NCI-H187 (cell line): Measurements from ENCODE around the gene RAC2.

ENCODE experiments used
- DNase-seq, 2 experiments: peaks; one replicate each; lab custom pipeline; 2025; lab: John Stamatoyannopoulos, UW

RAC2 gene

DNA sequence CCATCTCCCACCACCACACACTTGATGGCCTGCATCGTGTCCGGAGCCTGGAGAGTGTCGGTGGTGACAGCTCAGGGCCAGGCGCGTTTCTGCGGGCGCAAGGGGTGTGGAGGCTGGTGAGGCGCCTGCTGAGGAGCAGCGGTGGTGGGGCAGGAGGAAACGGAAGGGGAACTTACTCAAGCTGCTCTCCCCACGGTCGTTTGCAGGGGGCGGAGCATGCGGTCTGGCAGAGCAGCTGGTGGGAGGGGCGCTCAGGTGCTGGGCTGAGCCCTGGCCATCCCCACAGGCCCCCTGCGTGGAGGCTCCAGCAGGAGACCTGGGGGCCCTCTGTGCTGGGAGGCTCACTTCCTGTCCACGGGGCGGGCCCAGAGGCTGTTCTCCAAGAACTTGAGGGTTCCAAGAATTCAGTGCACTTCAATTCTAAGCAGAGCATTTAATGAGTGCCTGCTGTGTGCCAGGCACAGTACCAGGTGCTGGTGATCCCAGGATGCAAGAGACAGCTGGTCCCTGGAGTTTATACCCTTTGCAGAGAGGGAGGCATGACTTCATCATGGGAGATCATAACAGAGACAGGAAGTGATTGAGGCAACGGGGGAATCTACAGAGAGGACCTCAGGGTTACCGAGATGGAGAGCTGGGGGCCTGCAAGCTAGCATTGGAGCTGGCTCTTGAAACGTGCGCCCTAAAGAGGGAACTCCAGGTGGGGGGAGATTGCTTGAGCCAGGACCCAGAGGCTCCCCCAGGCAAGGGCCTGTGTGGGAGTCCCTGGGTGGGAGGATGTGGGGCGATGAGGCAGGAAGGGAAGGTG is at the start of gene RAC2:
Gene RAC2, minus strand, starts transcription at position 156 of the 808 bp plus-strand sequence. Its CDS starts 121 bp downstream, at position 35.
- DNase-seq = no peak

DNA sequence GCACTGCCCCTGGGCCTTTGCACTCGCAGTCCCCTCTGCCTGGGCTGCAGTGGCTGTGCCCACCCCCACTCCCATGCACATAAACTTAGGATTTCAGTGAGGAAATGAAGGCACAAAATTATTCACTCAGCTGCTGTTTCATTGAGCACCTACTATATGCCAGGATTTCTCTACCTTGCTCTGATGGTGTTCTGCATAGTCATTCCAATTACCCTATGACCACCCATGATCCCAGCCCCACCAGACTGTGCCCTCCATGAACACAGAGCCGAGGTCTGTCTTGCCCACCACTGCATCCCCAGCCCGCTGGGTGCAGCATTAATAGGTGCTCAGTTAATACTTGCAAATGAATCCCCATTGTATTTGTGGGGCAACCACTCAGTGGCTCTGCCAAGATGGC is 49.1 kb upstream of the RAC2 start:
- DNase-seq = no peak

DNA sequence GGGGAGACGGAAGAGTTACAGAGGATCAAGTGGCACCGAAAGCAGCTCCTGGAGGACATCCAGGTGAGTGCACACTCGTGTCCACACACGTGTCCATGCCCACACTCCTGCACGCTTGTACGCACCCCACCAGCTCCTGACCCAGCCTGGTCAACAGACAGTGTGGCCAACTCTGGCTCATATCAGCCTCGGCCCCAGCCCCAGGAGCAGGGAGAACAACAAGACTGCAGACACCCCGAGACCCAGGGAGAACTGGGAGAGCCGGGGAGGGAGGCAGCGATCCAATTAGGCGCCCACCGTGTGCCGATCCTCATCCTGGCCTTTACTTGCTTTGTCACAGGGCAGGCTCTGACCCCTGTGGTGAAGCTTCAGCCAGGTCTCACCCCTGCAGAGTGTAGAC is 48.6 kb upstream of the RAC2 start:
- no peak for DNase-seq

DNA sequence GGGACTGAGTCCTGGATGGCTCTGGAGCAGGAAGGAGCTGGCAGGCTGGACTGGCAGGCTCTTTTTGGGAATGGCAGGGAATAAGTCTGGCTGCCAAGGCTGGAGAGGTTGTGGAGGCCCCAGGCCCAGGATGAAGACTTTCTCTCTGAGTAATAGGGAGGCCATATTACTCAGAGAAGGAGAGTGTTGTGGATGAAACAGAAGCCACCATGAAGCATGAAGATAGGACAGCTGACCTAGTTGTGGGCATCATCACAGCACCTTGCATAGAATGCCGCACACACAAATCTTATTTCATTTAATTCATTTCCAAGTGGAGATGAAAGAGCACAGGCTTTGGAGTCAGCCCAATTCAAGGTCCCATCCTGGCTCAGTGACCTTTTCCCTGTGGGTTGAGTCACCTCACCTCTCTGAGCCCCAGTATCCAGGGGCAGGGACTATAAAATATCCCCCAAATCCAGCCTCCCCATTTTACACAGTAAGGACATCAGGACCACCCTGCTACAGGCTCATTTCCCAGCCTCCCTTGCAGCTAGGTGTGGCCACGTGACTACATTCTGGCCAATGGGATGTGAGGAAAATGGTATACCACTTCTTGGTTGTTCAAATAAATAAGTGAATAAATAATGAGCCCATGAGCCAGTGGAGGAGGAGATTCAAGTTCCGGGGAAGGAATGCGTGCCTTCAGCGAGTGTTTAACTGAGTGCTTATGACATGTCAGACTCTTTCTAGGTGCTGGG is 47.7 kb upstream of the RAC2 start:
- DNase-seq = no peak

DNA sequence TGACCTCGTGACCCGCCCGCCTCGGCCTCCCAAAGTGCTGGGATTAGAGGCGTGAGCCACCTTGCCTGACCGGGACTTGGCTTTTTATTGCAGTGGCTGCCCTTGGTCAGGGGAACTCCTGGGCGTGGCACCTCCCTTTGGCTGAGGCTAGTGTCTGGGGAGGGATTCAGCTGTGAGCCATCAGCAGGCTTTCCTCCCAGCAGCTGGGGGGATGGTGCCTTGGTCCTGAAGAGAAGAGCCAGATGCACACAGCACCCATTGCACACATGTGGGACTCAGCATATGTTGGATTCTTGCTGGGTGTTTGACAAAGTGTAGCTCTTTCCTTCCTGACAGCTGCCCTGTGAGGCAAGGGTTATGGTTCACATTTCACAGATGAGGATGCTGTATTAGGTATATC is 46.7 kb upstream of the RAC2 start:
- no peak for DNase-seq

DNA sequence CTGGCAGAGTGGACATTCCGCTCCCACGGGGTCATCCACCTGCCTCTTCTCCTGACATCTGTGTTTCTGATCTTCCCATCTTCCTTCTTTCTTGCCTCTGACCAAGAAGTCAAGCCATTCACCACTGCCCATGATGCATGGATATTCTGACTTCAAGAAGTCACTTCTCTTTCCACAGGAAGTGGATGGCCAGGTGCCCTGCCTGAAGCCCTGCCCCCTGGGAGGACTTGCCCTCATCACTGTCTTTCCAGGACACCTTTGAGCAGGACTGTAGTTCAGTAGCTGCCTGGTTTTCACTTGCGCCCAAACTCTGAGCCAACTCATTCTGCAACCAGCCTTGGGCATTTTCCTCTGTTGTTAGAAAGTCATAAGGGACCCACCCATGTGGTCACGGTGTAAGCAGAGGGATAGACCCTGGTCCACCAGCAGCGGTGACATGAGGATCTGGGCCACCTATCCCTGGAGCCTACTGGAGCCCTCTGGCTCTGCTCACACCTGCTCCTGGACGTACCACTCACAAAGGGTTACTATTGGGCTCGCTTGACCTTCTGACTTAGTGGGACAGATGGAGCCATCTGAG is 45.2 kb upstream of the RAC2 start:
- no peak for DNase-seq

DNA sequence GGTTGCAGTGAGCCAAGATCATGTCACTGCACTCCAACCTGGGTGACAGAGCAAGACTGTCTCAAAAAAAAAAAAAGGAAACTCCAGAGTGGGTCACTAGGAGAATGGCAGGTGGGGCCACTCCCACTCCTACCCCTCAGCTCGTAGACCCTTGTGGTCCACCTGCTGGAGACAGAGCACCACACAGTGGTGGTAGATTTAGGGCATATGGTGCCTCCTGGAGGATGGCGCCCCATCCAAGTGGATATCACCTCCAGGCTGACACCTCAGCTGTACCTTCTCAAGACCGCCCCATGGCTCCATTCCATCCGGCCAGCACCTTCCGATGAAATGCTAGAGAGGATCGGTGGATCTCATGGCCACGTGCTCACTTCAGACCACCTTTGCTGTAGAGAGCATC is 44.5 kb upstream of the RAC2 start:
- DNase-seq = no peak

DNA sequence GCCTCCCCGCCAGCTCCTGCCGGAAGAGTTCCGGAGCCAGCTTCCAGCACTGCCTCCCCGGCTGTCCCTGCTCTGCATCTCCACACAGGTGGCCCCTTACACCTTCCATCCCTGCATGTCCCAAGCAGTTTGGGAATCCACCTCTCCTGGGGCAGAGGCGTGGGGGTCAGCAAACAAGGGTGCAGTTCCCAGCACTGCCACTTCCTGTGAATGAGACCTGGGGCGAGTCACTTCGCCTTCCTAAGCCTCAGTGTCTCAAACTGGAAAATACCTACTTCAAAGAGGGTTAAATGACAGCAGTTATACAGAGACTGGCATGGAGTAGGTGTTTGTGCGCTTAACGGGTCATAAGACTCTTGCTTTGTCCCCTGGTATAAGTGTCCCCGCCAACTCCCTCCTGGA is 43.5 kb upstream of the RAC2 start:
- DNase-seq = no peak

DNA sequence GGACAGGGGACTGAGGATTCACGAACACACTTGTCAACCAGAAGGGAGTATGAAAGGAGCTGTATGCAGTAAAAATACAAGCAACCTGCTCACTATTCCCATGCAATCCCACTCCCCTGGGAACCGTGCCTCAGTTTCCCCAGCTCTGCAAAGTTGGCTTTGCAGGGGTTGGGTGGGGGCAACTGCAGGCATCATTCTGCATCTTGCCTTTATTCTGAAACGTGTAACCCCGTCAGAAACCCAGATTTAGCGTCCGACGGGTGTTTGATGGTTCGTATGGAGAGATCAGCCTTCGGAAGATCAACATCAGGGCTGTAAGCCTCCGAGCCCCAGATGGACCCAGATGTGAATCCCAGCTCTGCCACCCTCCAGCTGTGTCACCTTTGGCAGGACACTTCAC is 41.9 kb upstream of the RAC2 start:
- DNase-seq = no peak

DNA sequence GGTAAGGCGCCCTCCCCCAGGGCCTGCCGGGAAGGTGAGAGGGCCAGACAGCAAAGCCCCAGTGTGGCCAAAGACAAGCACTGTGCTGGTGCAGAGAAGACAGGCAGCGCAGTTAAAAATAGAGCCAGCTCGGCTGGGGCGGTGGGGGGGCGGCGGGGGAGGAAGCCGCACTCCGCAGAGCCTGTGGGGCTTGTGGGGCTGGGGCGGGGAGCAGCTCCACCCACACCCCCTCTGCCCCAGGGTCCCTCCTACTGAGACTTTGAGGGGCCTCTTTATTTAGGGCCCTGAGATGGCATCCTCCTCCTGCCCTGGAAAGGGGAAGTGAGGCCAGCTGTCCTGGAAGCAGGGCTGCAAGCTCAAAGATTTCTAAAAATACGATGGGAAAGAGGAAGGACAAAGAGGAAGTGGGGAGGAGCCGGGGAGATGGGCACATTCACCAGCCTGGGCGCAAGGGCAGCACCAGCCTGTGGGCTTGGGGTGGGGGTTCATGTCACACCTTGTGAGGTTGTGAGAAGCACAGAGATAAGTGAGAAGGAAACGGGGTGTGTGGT is 40.8 kb upstream of the RAC2 start:
- DNase-seq = no peak

DNA sequence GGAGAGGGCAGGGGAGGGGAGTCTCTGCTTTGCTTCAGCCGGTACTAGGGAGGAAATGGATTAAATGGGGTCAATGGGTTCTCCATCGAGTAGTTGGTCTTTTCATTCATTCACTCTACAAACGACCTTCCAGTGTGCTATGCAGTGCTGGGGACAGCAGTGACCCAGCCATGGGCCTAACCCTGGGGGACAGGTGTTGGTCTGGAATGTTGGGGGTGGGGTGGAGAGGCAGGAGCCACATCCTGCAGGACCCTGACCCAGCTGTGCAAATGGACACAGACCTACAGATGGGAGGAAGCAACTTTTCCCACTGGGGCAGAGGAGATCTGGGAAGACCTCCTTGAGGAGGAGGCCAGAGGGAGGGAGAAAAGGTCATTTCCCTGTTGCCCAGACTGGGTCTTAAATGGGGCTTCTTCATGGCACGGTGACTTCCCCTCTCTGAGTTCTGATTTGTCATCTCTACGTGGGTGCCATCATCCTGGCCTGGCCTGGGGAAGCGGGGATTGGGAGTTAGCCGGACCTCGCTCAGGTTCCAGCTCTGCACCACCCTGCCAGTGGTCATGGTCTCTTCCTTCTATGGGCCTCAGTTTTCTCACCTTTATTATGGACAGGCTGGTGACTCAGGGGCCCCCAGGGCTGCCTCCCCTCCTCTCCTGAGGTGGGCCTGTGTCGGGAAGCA is 40.2 kb upstream of the RAC2 start:
- no peak for DNase-seq

DNA sequence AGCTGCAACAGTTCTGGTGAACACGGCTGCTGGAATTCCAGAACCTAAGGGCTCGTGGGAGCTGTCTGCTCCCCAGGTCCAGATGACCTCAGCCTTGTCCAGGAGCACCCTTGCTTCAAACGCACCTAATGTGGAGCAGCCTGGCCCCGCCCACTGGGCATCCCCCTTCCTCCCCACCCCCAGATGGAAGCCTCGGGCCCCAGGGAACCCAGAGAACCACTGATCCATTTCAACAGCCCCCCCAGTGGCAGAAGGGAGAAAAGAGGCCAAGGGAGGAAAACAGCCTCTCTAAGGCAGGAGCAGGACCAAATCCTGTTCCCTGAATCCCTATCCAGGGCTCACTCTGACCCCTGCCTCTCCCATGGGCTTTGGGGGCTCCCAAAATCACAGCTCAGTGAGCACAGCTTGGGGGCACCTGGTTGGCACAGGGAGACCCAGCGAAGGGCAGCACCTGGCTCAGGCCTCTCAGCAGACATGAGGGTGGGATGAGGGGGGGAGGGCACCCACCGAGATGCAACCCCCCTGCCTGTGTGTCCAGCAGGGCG is 39.4 kb upstream of the RAC2 start:
- DNase-seq = no peak

DNA sequence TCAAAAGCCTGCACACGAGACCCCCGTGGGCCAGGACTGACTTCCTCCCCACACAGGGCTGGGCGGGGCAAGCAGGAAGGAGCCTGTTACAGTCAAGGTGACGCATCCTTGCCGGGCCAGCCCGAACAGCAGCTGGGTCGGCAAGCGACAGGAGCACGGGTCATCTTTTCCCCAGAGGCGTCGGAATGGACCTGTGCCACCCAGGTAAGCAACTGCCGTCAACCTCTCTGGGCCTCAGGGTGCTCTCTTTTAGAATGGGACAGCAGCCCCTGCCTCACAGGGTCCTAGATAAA is 38.3 kb upstream of the RAC2 start, which contains the start of gene CYTH4:
Gene CYTH4, plus strand, starts transcription at position 124 of the 293 bp plus-strand sequence. Its CDS starts 62 bp downstream, at position 186.
- no peak for DNase-seq

DNA sequence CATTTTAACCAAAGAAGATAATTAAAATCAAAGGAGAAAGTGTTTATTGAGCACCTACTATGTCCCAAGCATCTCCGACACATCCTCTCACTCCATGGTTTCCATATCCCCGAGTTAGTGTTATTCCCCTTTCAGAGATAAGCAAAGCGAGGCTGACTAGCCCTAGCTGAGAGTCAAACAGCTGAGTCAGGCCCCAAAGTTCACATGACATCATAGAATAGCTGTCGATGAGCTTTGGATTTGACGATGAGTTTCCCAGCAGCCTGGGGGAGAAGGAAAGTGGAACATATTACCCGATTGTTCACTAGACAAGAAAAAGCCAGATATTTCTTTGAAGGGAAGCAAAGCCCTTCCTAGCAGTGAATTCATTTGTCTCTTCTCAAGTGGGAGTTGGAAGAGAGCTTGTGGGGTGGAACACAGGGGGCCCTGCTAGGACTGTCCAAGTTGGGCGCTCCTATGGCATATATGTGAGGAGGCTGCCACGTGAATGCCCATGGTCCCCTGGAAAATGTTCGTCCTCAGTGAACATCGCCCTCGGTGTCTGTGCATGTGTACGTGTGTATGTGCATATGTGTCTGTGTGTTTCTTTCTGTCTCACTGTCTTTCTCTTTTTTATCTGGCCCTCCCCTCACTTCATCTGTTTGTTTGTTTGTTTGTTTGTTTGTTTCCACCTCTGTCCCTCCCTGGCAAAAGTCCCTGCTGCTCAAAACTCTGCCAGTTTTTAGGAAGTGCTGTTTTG is 37.7 kb upstream of the RAC2 start:
- no peak for DNase-seq

DNA sequence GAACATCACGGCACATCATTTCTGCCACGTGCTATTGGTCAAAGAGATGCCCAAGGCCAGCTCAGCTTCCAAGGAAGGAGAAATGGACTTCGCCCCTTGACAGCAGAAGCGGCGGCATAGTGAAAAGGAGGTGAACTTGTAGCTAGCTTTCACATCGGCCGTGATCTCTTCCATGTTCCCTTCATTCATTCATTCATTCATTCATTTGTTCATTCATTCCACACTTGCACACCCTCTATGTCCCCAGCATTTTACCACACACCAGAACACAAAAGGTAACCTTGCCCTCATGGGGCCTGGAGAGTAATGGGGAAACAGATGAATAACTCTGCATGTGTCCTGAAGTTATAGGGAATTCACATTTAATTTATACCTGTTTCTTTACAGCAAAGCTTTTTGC is 37.1 kb upstream of the RAC2 start:
- no peak for DNase-seq

DNA sequence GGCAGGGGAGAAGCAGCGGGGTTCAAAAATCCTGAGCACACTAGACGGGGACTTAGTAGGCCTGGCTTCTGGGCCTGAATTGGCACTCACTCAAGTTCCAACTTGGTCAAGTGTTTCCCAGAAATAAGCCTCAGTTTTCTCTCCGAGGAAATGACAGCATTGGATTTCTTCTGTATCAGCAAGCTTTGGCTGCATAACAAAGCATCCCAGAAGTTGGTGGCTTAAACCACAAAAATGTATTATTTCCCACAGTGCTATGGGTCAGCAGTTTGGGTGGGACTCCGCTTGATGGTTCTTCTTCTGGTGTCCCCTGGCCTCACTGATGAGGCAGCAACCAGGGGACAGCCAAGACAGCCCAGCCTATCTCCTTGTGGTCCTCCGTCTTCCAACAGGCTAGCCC is 36.6 kb upstream of the RAC2 start:
- no peak for DNase-seq

DNA sequence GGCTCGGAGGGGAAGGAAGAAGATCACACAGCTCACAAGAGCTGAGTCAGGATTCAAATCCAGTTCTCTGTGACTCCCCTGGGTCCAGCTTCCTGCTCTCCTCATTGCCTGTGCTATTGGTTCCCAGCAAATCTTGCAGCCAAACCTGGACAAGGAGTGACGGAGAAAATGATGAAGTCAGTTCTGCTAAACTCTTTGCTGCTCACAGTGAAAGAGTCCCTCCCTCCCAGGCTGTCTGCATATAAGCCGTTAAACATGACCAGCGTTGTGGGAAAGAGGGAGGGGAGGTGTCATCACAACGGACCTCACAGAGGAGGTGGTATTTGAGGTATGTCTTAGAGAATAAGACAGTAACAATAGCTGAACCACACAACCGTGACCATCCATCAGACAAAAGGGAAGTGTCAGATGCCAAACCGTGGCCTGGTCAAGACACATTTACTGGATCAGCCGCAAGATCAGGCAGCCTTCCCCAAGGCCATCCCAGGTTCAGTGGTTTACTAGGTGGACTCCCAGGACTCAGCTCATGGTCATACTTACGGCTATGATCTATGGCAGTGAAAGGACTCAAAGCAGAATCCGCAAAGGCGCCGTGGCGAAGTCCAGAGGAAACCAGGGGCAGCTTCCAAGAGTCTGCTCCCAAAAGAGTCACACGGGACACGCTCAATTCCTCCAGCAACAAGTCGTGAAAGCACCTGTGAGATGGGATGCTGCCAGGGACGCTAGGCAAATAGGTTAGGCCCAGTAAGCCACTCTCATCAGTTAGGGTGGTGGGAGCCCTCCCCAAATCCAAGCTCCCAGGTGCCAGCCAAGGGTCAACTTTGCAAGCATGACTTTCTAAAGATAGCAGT is 35.5 kb upstream of the RAC2 start:
- DNase-seq = no peak

DNA sequence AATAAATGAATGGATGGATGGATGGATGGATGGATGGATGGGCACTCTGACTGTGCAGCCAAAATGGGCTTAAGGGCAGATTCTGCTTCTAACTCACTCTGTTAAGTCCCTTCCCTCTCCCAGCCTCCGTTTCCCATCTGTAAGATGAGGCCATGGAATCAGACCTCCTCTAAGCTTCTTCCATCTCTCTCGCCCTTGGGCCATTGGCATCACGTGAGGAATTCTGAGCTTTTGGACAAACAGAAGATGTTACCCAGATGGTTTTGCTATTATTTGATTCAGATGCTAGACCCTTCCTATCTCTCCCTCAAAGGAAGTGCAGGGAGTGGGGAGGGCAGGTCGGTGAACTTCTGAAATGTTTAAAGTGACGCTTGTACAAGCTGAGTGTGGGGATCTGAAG is 34.2 kb upstream of the RAC2 start:
- no peak for DNase-seq

DNA sequence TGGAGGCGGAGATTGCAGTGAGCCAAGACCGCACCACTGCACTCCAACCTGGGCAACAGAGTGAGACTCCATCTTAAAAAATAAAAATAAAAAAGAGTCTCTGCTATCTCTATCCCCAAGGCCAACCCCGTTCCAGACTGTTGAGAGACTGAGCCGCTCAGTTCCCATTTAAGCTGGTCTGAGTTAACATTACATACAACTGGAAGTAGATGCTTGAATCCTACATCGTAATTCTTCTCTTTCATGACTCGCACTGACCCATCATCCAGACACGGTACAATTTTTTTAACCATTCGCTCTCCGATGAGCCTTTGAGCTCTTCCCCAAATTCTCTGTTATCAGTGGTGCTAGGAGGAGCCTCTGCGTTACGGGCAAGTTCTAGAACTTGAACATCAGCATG is 33.3 kb upstream of the RAC2 start:
- DNase-seq = no peak

DNA sequence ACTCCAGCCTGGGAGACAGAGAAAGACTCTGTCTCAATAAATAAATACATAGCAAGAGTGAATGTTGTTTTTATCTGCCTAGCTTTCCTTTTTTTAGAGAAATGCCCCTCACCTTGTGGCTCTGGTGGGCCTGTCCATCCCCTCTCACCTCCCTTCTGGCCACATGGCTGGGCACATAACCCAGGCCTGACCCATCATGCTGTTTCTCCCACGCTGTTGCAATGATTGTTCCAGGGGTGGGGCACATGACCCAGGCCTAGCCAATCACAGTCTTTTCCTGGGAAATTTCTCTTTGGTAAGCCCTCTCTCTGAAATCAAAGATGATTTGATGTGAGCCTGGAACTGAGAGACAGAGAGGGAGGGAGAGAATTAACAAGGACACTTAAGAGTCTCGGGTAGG is 32.7 kb upstream of the RAC2 start:
- DNase-seq = no peak

DNA sequence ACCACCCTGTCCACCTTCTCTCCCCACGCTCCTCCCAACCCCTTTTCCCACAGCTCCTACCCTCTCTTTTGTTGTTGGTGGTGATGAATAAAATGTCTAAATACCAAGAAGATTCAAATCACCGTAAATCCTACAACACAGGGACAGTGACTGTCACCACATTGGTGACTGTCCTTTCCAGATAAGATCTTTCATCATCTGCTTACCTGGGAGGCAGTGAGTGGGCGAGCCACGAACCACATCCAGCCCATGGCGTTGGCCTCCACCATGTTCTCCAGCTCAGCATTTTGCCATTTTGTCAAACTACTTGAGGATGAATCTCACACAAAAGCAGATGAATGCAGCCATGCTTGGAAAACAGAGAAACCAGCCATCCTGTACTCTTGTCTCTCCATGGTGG is 31.6 kb upstream of the RAC2 start:
- no peak for DNase-seq
